GM12873 (cell line): Measurements from ENCODE around the gene ACIN1.

Source experiments
- CTCF ChIP-seq: IDR thresholded peaks from 2 replicates; pipeline ENCODE4 v1.5.1; 2012; ENCODE audit warnings: low read depth, mild to moderate bottlenecking, moderate library complexity, low read length, control low read depth; ENCODE audit not compliant: insufficient read depth; ENCODE audit errors: missing control alignments

ACIN1 gene

GRCh38 chr14:23094666-23095195 is at the start of gene ACIN1:
TSS of gene ACIN1 (minus strand) at chr14:23095136. CDS start at chr14:23095112, 24 bp downstream.
- TF ChIP-seq CTCF, result no peak

GRCh38 chr14:23143911-23144310 is 49.0 kb upstream of the ACIN1 start:
- no peak for TF ChIP-seq CTCF

- no peak for TF ChIP-seq CTCF
Measured at GRCh38 chr14:23142826-23143225, 47.9 kb upstream of the ACIN1 start.

- no peak for TF ChIP-seq CTCF
Measured at GRCh38 chr14:23141706-23142444, 46.9 kb upstream of the ACIN1 start.

- no peak for TF ChIP-seq CTCF
Measured at GRCh38 chr14:23140371-23140770, 45.4 kb upstream of the ACIN1 start.

GRCh38 chr14:23139874-23140273 is 44.9 kb upstream of the ACIN1 start:
- TF ChIP-seq CTCF, result no peak

- no peak for TF ChIP-seq CTCF
Measured at GRCh38 chr14:23137813-23138535, 43.0 kb upstream of the ACIN1 start.
